GM23338 (cell line): ENCODE measurements around the gene KEAP1. TPM values are rescaled to one million over a fixed set of nuclear protein-coding genes. Genes with fewer than 3 reads are reported as not detected.

Experiments
- ATAC-seq: fragments of 200-7000 bp; cut with Tn5 transposase; 3 replicates; pipeline ENCODE4 v1.9.1; 2020
- DNase-seq: peaks from one replicate; pipeline ENCODE4 v3.0.0-alpha.2; 2015; ENCODE audit warnings: low spot score
- H2AFZ ChIP-seq: fragments of 200-600 bp; sonication (generic); 2 replicates; pipeline ENCODE4 v1.8.0; 2016; ENCODE audit warnings: antibody characterized with exemption, mild to moderate bottlenecking, moderate library complexity
- H3F3A ChIP-seq: fragments of 200-600 bp; sonication (generic); replicated peaks from 2 replicates; pipeline ENCODE4 v1.8.0; 2017; ENCODE audit warnings: antibody characterized with exemption, mixed run types, low read depth
- H3K27ac ChIP-seq: fragments of 200-600 bp; sonication (generic); 2 replicates; pipeline ENCODE4 v1.6.1; 2016; ENCODE audit warnings: low read depth
- H3K27me3 ChIP-seq: fragments of 200-600 bp; sonication (generic); 2 replicates; pipeline ENCODE4 v1.8.0; 2016; ENCODE audit warnings: mild to moderate bottlenecking, mixed run types, moderate library complexity; ENCODE audit not compliant: insufficient read depth
- H3K36me3 ChIP-seq: fragments of 200-600 bp; sonication (generic); 2 replicates; pipeline ENCODE4 v1.8.0; 2016; ENCODE audit warnings: mild to moderate bottlenecking; ENCODE audit not compliant: insufficient read depth
- H3K4me1 ChIP-seq: fragments of 200-600 bp; sonication (generic); 2 replicates; pipeline ENCODE4 v1.8.0; 2016; ENCODE audit warnings: mild to moderate bottlenecking, moderate library complexity; ENCODE audit not compliant: insufficient read depth
- H3K4me2 ChIP-seq: fragments of 200-600 bp; sonication (generic); 2 replicates; pipeline ENCODE4 v1.7.1; 2017; ENCODE audit warnings: mixed run types
- H3K4me3 ChIP-seq: fragments of 200-600 bp; sonication (generic); 2 replicates; pipeline ENCODE4 v1.6.1; 2016; ENCODE audit warnings: mixed run types
- H3K79me2 ChIP-seq: fragments of 200-600 bp; sonication (generic); replicated peaks from 2 replicates; pipeline ENCODE4 v1.8.0; 2017; ENCODE audit warnings: mild to moderate bottlenecking; ENCODE audit not compliant: insufficient read depth
- H3K9me2 ChIP-seq: fragments of 200-600 bp; sonication (generic); 2 replicates; pipeline ENCODE4 v1.8.0; 2017; ENCODE audit not compliant: insufficient read depth
- H4K20me1 ChIP-seq: fragments of 200-600 bp; sonication (generic); replicated peaks from 2 replicates; pipeline ENCODE4 v1.8.0; 2017; ENCODE audit warnings: mild to moderate bottlenecking; ENCODE audit not compliant: insufficient read depth
- H3K27ac Mint-ChIP-seq: 2 replicates; pipeline ENCODE4 v1.8.0; 2020; ENCODE audit warnings: inconsistent platforms, mild to moderate bottlenecking, moderate library complexity, mixed read lengths
- H3K27me3 Mint-ChIP-seq: 3 replicates; pipeline ENCODE4 v1.8.0; 2022; ENCODE audit warnings: low read depth, mild to moderate bottlenecking, moderate library complexity, mixed read lengths, inconsistent platforms; ENCODE audit not compliant: insufficient read depth, poor library complexity
- H3K36me3 Mint-ChIP-seq: 3 replicates; pipeline ENCODE4 v1.8.0; 2021; ENCODE audit warnings: low read depth, mild to moderate bottlenecking, inconsistent platforms, moderate library complexity, mixed read lengths
- H3K4me1 Mint-ChIP-seq: 3 replicates; pipeline ENCODE4 v1.8.0; 2020; ENCODE audit warnings: mild to moderate bottlenecking, inconsistent platforms, mixed read lengths
- H3K4me3 Mint-ChIP-seq: 3 replicates; pipeline ENCODE4 v1.8.0; 2021; ENCODE audit warnings: moderate library complexity, mild to moderate bottlenecking, inconsistent platforms, mixed read lengths
- H3K9me3 Mint-ChIP-seq: 3 replicates; pipeline ENCODE4 v1.8.0; 2020; ENCODE audit warnings: moderate library complexity, mild to moderate bottlenecking, inconsistent platforms, mixed read lengths
- CREB1 ChIP-seq: fragments of 250-450 bp; sonication (Bioruptor Pico); IDR thresholded peaks from 2 replicates; pipeline ENCODE4 v1.5.0; 2020; ENCODE audit warnings: low read depth, mild to moderate bottlenecking, moderate library complexity
- EZH2 ChIP-seq: fragments of 200-600 bp; sonication (generic); IDR thresholded peaks from one replicate; pipeline ENCODE4 v1.8.0; 2017; ENCODE audit warnings: antibody characterized with exemption, mild to moderate bottlenecking, low read depth; ENCODE audit not compliant: unreplicated experiment
- EZH2phosphoT487 ChIP-seq: fragments of 200-600 bp; sonication (generic); IDR thresholded peaks from one replicate; pipeline ENCODE4 v1.8.1; 2018; ENCODE audit warnings: antibody characterized with exemption; ENCODE audit not compliant: unreplicated experiment
- JUNB ChIP-seq: IDR thresholded peaks from one replicate; pipeline ENCODE4 v1.6.1; 2016; ENCODE audit warnings: antibody characterized with exemption; ENCODE audit not compliant: unreplicated experiment
- NANOG ChIP-seq: IDR thresholded peaks from 2 replicates; pipeline ENCODE4 v1.6.1; 2016; ENCODE audit warnings: antibody characterized with exemption, borderline replicate concordance
- POLR2AphosphoS5 ChIP-seq: IDR thresholded peaks from 2 replicates; pipeline ENCODE4 v1.6.1; 2016; ENCODE audit warnings: antibody characterized with exemption, low read depth
- STAT1 ChIP-seq: IDR thresholded peaks from one replicate; pipeline ENCODE4 v1.6.1; 2016; ENCODE audit warnings: antibody characterized with exemption; ENCODE audit not compliant: unreplicated experiment
- ZNF114 ChIP-seq: fragments of 250-450 bp; sonication (Bioruptor Pico); IDR thresholded peaks from 2 replicates; pipeline ENCODE4 v1.5.0; 2020; ENCODE audit warnings: mild to moderate bottlenecking, moderate library complexity
- ZNF331 ChIP-seq: fragments of 250-450 bp; sonication (Bioruptor Pico); IDR thresholded peaks from 2 replicates; pipeline ENCODE4 v1.5.0; 2020; ENCODE audit warnings: low read depth, mild to moderate bottlenecking, moderate library complexity
- polyA plus RNA-seq: library from polyadenylated mRNA; unstranded; fragments of >200 nt; fragmentation: Nextera tagmentation; extraction: Ambion mirVana; gene quantifications from 2 replicates; pipeline ENCODE4 v1.2.1, GENCODE V29; 2016
- total RNA-seq: library from RNA; depleted of rRNA; stranded (reverse); fragments of >200 nt; shearing (Covaris generic); gene quantifications from 2 replicates; pipeline ENCODE4 v1.2.3, GENCODE V29; 2014
- TF ChIP-seq, protein P1 (sequence below): IDR thresholded peaks from 2 replicates; pipeline ENCODE4 v1.6.1; 2016; ENCODE audit warnings: antibody characterized with exemption
- TF ChIP-seq, protein P2 (sequence below), 2 experiments: fragments of 200-600 bp in 1 of 2; sonication (generic) in 1 of 2; conservative IDR thresholded peaks; 2 replicates each; pipeline versions ENCODE4 v1.5.1 to v1.6.1; 2016 to 2017; ENCODE audit warnings: antibody characterized with exemption in 2 of 2, low read depth in 2 of 2, mild to moderate bottlenecking in 2 of 2, moderate library complexity in 1 of 2
- TF ChIP-seq, protein P3 (sequence below): fragments of 250-450 bp; sonication (Bioruptor Pico); IDR thresholded peaks from 2 replicates; pipeline ENCODE4 v1.5.0; 2020; ENCODE audit warnings: mild to moderate bottlenecking, moderate library complexity
- TF ChIP-seq, protein P4 (sequence below): IDR thresholded peaks from one replicate; pipeline ENCODE4 v1.6.1; 2018; ENCODE audit warnings: antibody characterized with exemption; ENCODE audit not compliant: unreplicated experiment

Gene KEAP1
- total and polyA plus RNA-seq, 2 experiments from 2014 or later: 57.8 to 77.5 TPM

DNA sequence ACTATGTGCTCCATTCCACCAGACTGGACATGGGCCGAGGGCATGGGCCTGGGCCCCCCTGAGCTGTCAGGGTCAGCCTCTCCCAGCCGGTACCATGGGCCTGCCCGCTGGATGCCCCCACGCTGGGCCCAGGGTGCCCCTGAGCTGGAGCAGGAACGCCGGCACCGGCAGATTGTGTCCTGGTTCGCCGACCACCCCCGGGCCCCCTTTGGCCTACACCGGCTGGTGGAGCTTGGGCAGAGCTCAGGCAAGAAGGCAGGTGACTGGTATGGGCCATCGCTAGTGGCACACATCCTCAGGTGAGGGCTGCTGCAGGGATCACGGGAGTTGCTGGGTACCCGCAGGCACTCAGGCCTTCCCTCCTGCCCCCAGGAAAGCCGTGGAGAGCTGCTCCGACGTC lies 43.7 kb upstream of the KEAP1 start:
- peaks cover 12% of the 10 kb centered on the region; the same call in 1 of the 2 replicates for H3F3A ChIP-seq
- H3K4me2 ChIP-seq: no peak overlapping the region
- Mint-ChIP-seq H3K9me3 (no peaks in the 10 kb centered on the region), H3K4me1 (no peaks in the 10 kb centered on the region), H3K4me3 (no peak overlapping the region), H3K27ac (no peak overlapping the region), H3K27me3 (peaks cover 9% of the 10 kb centered on the region), H3K36me3 (peaks cover 44% of the 10 kb centered on the region)
- no peaks in the 10 kb centered on the region for H3K9me2 ChIP-seq
- H3K27ac ChIP-seq: no peak overlapping the region
- peaks cover 3% of the 10 kb centered on the region; the same call in 1 of the 2 replicates for H4K20me1 ChIP-seq
- peaks cover 6% of the 10 kb centered on the region; the same call in 1 of the 2 replicates for H3K36me3 ChIP-seq
- peaks cover 17% of the 10 kb centered on the region for H3K79me2 ChIP-seq
- H2AFZ ChIP-seq: no peak overlapping the region
- H3K4me1 ChIP-seq: no peaks in the 10 kb centered on the region; the same call in 1 of the 2 replicates
- H3K4me3 ChIP-seq: no peak overlapping the region
- TF ChIP-seq ZNF114 (CRISPR knock-in tag) (no peak), ZNF331 (no peak), CREB1 (no peak), STAT1 (no peak), NANOG (no peak), EZH2phosphoT487 (no peak), POLR2AphosphoS5 (no peak), EZH2 (no peak), JUNB (no peak)
- TF ChIP-seq, protein P1, sequence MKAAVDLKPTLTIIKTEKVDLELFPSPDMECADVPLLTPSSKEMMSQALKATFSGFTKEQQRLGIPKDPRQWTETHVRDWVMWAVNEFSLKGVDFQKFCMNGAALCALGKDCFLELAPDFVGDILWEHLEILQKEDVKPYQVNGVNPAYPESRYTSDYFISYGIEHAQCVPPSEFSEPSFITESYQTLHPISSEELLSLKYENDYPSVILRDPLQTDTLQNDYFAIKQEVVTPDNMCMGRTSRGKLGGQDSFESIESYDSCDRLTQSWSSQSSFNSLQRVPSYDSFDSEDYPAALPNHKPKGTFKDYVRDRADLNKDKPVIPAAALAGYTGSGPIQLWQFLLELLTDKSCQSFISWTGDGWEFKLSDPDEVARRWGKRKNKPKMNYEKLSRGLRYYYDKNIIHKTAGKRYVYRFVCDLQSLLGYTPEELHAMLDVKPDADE: no peak
- TF ChIP-seq, protein P2, sequence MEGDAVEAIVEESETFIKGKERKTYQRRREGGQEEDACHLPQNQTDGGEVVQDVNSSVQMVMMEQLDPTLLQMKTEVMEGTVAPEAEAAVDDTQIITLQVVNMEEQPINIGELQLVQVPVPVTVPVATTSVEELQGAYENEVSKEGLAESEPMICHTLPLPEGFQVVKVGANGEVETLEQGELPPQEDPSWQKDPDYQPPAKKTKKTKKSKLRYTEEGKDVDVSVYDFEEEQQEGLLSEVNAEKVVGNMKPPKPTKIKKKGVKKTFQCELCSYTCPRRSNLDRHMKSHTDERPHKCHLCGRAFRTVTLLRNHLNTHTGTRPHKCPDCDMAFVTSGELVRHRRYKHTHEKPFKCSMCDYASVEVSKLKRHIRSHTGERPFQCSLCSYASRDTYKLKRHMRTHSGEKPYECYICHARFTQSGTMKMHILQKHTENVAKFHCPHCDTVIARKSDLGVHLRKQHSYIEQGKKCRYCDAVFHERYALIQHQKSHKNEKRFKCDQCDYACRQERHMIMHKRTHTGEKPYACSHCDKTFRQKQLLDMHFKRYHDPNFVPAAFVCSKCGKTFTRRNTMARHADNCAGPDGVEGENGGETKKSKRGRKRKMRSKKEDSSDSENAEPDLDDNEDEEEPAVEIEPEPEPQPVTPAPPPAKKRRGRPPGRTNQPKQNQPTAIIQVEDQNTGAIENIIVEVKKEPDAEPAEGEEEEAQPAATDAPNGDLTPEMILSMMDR (conservative IDR thresholded peaks at IDR 0.05; ENCODE audit: low read depth in 2 of 2): no peak
- TF ChIP-seq, protein P3, sequence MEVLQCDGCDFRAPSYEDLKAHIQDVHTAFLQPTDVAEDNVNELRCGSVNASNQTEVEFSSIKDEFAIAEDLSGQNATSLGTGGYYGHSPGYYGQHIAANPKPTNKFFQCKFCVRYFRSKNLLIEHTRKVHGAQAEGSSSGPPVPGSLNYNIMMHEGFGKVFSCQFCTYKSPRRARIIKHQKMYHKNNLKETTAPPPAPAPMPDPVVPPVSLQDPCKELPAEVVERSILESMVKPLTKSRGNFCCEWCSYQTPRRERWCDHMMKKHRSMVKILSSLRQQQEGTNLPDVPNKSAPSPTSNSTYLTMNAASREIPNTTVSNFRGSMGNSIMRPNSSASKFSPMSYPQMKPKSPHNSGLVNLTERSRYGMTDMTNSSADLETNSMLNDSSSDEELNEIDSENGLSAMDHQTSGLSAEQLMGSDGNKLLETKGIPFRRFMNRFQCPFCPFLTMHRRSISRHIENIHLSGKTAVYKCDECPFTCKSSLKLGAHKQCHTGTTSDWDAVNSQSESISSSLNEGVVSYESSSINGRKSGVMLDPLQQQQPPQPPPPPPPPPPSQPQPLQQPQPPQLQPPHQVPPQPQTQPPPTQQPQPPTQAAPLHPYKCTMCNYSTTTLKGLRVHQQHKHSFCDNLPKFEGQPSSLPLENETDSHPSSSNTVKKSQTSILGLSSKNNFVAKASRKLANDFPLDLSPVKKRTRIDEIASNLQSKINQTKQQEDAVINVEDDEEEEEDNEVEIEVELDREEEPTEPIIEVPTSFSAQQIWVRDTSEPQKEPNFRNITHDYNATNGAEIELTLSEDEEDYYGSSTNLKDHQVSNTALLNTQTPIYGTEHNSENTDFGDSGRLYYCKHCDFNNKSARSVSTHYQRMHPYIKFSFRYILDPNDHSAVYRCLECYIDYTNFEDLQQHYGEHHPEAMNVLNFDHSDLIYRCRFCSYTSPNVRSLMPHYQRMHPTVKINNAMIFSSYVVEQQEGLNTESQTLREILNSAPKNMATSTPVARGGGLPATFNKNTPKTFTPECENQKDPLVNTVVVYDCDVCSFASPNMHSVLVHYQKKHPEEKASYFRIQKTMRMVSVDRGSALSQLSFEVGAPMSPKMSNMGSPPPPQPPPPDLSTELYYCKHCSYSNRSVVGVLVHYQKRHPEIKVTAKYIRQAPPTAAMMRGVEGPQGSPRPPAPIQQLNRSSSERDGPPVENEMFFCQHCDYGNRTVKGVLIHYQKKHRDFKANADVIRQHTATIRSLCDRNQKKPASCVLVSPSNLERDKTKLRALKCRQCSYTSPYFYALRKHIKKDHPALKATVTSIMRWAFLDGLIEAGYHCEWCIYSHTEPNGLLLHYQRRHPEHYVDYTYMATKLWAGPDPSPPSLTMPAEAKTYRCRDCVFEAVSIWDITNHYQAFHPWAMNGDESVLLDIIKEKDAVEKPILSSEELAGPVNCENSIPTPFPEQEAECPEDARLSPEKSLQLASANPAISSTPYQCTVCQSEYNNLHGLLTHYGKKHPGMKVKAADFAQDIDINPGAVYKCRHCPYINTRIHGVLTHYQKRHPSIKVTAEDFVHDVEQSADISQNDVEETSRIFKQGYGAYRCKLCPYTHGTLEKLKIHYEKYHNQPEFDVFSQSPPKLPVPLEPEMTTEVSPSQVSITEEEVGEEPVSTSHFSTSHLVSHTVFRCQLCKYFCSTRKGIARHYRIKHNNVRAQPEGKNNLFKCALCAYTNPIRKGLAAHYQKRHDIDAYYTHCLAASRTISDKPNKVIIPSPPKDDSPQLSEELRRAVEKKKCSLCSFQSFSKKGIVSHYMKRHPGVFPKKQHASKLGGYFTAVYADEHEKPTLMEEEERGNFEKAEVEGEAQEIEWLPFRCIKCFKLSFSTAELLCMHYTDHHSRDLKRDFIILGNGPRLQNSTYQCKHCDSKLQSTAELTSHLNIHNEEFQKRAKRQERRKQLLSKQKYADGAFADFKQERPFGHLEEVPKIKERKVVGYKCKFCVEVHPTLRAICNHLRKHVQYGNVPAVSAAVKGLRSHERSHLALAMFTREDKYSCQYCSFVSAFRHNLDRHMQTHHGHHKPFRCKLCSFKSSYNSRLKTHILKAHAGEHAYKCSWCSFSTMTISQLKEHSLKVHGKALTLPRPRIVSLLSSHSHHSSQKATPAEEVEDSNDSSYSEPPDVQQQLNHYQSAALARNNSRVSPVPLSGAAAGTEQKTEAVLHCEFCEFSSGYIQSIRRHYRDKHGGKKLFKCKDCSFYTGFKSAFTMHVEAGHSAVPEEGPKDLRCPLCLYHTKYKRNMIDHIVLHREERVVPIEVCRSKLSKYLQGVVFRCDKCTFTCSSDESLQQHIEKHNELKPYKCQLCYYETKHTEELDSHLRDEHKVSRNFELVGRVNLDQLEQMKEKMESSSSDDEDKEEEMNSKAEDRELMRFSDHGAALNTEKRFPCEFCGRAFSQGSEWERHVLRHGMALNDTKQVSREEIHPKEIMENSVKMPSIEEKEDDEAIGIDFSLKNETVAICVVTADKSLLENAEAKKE (CRISPR knock-in tag): no peak
- TF ChIP-seq, protein P4, sequence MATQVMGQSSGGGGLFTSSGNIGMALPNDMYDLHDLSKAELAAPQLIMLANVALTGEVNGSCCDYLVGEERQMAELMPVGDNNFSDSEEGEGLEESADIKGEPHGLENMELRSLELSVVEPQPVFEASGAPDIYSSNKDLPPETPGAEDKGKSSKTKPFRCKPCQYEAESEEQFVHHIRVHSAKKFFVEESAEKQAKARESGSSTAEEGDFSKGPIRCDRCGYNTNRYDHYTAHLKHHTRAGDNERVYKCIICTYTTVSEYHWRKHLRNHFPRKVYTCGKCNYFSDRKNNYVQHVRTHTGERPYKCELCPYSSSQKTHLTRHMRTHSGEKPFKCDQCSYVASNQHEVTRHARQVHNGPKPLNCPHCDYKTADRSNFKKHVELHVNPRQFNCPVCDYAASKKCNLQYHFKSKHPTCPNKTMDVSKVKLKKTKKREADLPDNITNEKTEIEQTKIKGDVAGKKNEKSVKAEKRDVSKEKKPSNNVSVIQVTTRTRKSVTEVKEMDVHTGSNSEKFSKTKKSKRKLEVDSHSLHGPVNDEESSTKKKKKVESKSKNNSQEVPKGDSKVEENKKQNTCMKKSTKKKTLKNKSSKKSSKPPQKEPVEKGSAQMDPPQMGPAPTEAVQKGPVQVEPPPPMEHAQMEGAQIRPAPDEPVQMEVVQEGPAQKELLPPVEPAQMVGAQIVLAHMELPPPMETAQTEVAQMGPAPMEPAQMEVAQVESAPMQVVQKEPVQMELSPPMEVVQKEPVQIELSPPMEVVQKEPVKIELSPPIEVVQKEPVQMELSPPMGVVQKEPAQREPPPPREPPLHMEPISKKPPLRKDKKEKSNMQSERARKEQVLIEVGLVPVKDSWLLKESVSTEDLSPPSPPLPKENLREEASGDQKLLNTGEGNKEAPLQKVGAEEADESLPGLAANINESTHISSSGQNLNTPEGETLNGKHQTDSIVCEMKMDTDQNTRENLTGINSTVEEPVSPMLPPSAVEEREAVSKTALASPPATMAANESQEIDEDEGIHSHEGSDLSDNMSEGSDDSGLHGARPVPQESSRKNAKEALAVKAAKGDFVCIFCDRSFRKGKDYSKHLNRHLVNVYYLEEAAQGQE: no peak
- no peaks in the 10 kb centered on the region for H3K27me3 ChIP-seq
- DNase-seq (no peak), ATAC-seq (no peak)
